ENCODE results near the gene RPL37. TPM values are rescaled to one million over a fixed set of nuclear protein-coding genes. Genes with fewer than 3 reads are reported as not detected.

The RPL37 gene
- polyA plus RNA-seq, 1 of the 3 experiments (the other 2 are of a cell fraction) = 465 TPM

DNA sequence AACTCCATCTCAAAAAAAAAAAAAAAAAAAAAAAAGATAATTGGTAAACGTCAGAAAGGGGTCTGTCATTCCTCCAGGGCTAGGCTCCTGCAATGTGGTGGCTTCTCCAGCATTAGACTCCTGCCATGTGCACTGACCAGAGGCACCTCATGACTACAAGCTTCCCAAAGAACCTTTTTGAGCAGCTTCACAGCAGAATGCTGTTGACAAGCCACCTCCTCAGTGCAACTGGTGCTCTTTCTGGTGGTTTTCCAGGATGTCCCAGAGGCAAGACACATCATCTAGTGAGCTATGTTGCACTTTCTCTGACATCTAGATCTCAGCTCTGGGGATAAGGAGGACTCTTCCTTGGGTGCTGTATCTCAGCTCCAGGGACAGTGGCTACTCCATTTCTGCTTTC is 11.6 kb downstream of the RPL37 start:
- no peak overlapping the region for H2AFZ ChIP-seq (ENCODE audit: low read depth)
- no peak for DNase-seq
- no peak overlapping the region for H3K4me3 ChIP-seq (ENCODE audit: low read depth in 2 of 2, low read length in 1 of 2)
- H3K36me3 ChIP-seq (replicated peaks in 1 of 2; ENCODE audit: control insufficient read depth in 1 of 2, insufficient read depth in 2 of 2, low read length in 1 of 2) = peaks cover 21 to 22% of the 10 kb centered on the region in 2 experiments
- 94% methylated on average over 1 of the region's 1 CpG for WGBS (ENCODE audit: low lambda C conversion rate)
- no peaks in the 10 kb centered on the region for H3K4me1 ChIP-seq (ENCODE audit: control insufficient read depth in 1 of 2, insufficient read depth in 2 of 2, low read depth in 1 of 2, low read length in 1 of 2)
- H3K4me2 ChIP-seq = no peak overlapping the region
- no peak overlapping the region for H3K9ac ChIP-seq
- peaks cover 9% of the 10 kb centered on the region; the same call in 1 of the 2 replicates for H3K79me2 ChIP-seq (ENCODE audit: insufficient read depth)
- H4K20me1 ChIP-seq (ENCODE audit: insufficient read depth) = peaks cover 29% of the 10 kb centered on the region
- H3K27ac ChIP-seq (ENCODE audit: low read depth in 2 of 2, low read length in 1 of 2) = no peak overlapping the region
- H3K9me3 ChIP-seq = no peaks in the 10 kb centered on the region
- ChIA-PET CTCF (interaction anchor here (0.9 to 1.5 kb wide), 3 partner anchors 9 to 82 kb away, joined by 3 read pairs; no protein-coding TSS in a partner anchor), POLR2A (interaction anchor here (1.0 to 1.1 kb wide), 3 partner anchors 9 to 12 kb away, joined by 3 read pairs; partner anchors contain the start of gene RPL37)
- peaks cover 46% of the 10 kb centered on the region for H3F3A ChIP-seq (replicated peaks; ENCODE audit: insufficient read depth)
- no peaks in the 10 kb centered on the region for H3K27me3 ChIP-seq (ENCODE audit: insufficient read depth)
- TF ChIP-seq FOXM1 (IDR thresholded peaks at IDR 0.05; ENCODE audit: low read depth) (no peak), NRF1 (IDR thresholded peaks at IDR 0.05; ENCODE audit: low read depth, low read length) (no peak), GABPA (IDR thresholded peaks at IDR 0.05; ENCODE audit: low read depth) (no peak), FOXJ3 (CRISPR knock-in tag; IDR thresholded peaks at IDR 0.05) (no peak), RCOR1 (IDR thresholded peaks at IDR 0.05; ENCODE audit: low read length) (no peak), RFX5 (IDR thresholded peaks at IDR 0.05; ENCODE audit: low read length) (no peak), JUND (IDR thresholded peaks at IDR 0.05) (no peak), EZH2phosphoT487 (IDR thresholded peaks at IDR 0.05; ENCODE audit: borderline replicate concordance, low read depth) (no peak), NFIC (IDR thresholded peaks at IDR 0.05; ENCODE audit: borderline replicate concordance) (no peak), GATA2 (CRISPR knock-in tag; IDR thresholded peaks at IDR 0.05) (no peak), RAD21 (IDR thresholded peaks at IDR 0.05; ENCODE audit: low read length) (no peak), EP300 (IDR thresholded peaks at IDR 0.05; ENCODE audit: borderline replicate concordance in 1 of 2, low read depth in 1 of 2, low read length in 1 of 2) (no peak), TAF1 (IDR thresholded peaks at IDR 0.05; ENCODE audit: borderline replicate concordance, low read depth, low read length) (no peak), RXRA (IDR thresholded peaks at IDR 0.05; ENCODE audit: borderline replicate concordance, low read depth) (no peak)
- TF ChIP-seq, protein P1, sequence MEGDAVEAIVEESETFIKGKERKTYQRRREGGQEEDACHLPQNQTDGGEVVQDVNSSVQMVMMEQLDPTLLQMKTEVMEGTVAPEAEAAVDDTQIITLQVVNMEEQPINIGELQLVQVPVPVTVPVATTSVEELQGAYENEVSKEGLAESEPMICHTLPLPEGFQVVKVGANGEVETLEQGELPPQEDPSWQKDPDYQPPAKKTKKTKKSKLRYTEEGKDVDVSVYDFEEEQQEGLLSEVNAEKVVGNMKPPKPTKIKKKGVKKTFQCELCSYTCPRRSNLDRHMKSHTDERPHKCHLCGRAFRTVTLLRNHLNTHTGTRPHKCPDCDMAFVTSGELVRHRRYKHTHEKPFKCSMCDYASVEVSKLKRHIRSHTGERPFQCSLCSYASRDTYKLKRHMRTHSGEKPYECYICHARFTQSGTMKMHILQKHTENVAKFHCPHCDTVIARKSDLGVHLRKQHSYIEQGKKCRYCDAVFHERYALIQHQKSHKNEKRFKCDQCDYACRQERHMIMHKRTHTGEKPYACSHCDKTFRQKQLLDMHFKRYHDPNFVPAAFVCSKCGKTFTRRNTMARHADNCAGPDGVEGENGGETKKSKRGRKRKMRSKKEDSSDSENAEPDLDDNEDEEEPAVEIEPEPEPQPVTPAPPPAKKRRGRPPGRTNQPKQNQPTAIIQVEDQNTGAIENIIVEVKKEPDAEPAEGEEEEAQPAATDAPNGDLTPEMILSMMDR (IDR thresholded peaks at IDR 0.05) = no peak
- TF ChIP-seq, protein P2, sequence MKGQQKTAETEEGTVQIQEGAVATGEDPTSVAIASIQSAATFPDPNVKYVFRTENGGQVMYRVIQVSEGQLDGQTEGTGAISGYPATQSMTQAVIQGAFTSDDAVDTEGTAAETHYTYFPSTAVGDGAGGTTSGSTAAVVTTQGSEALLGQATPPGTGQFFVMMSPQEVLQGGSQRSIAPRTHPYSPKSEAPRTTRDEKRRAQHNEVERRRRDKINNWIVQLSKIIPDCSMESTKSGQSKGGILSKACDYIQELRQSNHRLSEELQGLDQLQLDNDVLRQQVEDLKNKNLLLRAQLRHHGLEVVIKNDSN (IDR thresholded peaks at IDR 0.05; ENCODE audit: borderline replicate concordance, low read depth) = no peak
- TF ChIP-seq, protein P3, sequence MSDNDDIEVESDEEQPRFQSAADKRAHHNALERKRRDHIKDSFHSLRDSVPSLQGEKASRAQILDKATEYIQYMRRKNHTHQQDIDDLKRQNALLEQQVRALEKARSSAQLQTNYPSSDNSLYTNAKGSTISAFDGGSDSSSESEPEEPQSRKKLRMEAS (IDR thresholded peaks at IDR 0.05; ENCODE audit: low read depth) = no peak
- TF ChIP-seq, protein P4, sequence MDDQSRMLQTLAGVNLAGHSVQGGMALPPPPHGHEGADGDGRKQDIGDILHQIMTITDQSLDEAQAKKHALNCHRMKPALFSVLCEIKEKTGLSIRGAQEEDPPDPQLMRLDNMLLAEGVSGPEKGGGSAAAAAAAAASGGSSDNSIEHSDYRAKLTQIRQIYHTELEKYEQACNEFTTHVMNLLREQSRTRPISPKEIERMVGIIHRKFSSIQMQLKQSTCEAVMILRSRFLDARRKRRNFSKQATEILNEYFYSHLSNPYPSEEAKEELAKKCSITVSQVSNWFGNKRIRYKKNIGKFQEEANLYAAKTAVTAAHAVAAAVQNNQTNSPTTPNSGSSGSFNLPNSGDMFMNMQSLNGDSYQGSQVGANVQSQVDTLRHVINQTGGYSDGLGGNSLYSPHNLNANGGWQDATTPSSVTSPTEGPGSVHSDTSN (IDR thresholded peaks at IDR 0.05) = no peak
- TF ChIP-seq, protein P5, sequence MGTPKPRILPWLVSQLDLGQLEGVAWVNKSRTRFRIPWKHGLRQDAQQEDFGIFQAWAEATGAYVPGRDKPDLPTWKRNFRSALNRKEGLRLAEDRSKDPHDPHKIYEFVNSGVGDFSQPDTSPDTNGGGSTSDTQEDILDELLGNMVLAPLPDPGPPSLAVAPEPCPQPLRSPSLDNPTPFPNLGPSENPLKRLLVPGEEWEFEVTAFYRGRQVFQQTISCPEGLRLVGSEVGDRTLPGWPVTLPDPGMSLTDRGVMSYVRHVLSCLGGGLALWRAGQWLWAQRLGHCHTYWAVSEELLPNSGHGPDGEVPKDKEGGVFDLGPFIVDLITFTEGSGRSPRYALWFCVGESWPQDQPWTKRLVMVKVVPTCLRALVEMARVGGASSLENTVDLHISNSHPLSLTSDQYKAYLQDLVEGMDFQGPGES (IDR thresholded peaks at IDR 0.05; ENCODE audit: low read depth, low read length) = no peak
- TF ChIP-seq, protein P6, sequence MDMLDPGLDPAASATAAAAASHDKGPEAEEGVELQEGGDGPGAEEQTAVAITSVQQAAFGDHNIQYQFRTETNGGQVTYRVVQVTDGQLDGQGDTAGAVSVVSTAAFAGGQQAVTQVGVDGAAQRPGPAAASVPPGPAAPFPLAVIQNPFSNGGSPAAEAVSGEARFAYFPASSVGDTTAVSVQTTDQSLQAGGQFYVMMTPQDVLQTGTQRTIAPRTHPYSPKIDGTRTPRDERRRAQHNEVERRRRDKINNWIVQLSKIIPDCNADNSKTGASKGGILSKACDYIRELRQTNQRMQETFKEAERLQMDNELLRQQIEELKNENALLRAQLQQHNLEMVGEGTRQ (IDR thresholded peaks at IDR 0.05; ENCODE audit: borderline replicate concordance, low read depth, low read length) = no peak
- no peaks in the 10 kb centered on the region for H3K9me2 ChIP-seq

All from SK-N-SH (cell line).